ENCODE measurements around the gene MTF2. TPM values are rescaled to one million over a fixed set of nuclear protein-coding genes. Genes with fewer than 3 reads are reported as not detected.
A peak's percentile ranks its signal among the peaks of the same experiment; 100 is the strongest.

Gene MTF2
- total and polyA plus RNA-seq, 9 of the 15 experiments (the other 6 are each of a cell fraction or from before 2014, with no cell fraction given), result 29.3 to 124 (median 57.7) TPM

DNA sequence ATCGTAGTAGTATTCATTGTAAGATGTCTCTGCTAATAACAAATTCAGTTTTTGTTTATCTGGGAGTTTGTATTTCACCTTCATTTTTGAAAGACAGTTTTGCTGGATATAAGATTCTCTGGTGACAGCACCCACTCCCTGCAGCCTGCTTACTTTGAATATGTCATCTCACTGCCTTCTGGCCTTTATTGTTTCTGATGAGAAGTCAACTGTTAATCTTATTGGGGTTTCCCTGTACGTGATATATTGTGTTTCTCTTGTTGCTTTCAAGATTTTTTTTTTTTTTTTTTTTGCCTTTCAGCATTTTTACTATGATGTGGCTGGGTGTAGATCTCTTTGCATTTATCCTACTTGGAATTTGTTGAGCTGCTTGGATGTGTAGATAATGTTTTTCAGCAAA lies 29.3 kb downstream of the MTF2 start:
- intact Hi-C loops (cut with micrococcal nuclease), result no loop called here
- Histone ChIP-seq H3K4me3 (no peak overlapping the region), H3K9me3 (replicated peaks; ENCODE audit: control insufficient read depth, insufficient read depth, low read depth, low read length) (peaks cover 6% of the 10 kb centered on the region), H3K79me2 (ENCODE audit: control insufficient read depth, insufficient read depth, low read length) (peaks cover 94% of the 10 kb centered on the region), H3K36me3 (ENCODE audit: control insufficient read depth, insufficient read depth, low read length) (peaks cover 53% of the 10 kb centered on the region), H4K20me1 (replicated peaks; ENCODE audit: control insufficient read depth, insufficient read depth, low read length) (no peaks in the 10 kb centered on the region), H3K9me1 (ENCODE audit: control insufficient read depth, insufficient read depth, low read length) (no peaks in the 10 kb centered on the region), H2AFZ (ENCODE audit: low read depth, low read length) (no peak overlapping the region), H3K9ac (ENCODE audit: insufficient read depth in 1 of 2, low read depth in 2 of 2, low read length in 2 of 2) (no peak overlapping the region), H3K4me1 (replicated peaks in 1 of 2; ENCODE audit: control insufficient read depth in 2 of 2, insufficient read depth in 2 of 2, low read length in 2 of 2) (0 out of 5 replicates have a peak, but pooled peaks cover 0 to 5% of the 10 kb centered on the region in 2 experiments), H3K4me2 (ENCODE audit: insufficient read depth, low read length) (no peak overlapping the region), H3K27me3 (ENCODE audit: control insufficient read depth in 2 of 2, insufficient read depth in 2 of 2, low read length in 2 of 2) (no peaks in the 10 kb centered on the region), H3K27ac (ENCODE audit: extremely low read depth, low read depth, low read length) (no peak overlapping the region)
- ChIA-PET CTCF (ENCODE audit: low intra/inter-chr PET ratio) (no interaction called here), POLR2A (no interaction called here)
- TF ChIP-seq ZNF134 (CRISPR knock-in tag; conservative IDR thresholded peaks at IDR 0.05) (no peak), TRIM28 (IDR thresholded peaks at IDR 0.05) (peak; percentile 87), ZNF444 (CRISPR knock-in tag; IDR thresholded peaks at IDR 0.05) (no peak), ZNF384 (IDR thresholded peaks at IDR 0.05; ENCODE audit: low read depth, low read length) (0 out of 2 replicates have a peak, but pooled peaks have one; percentile 14), ZNF316 (IDR thresholded peaks at IDR 0.05) (peak; percentile 81), KLF10 (CRISPR knock-in tag; IDR thresholded peaks at IDR 0.05) (no peak), CAMTA2 (CRISPR knock-in tag; conservative IDR thresholded peaks at IDR 0.05) (no peak), TRIM24 (IDR thresholded peaks at IDR 0.05) (peak; percentile 9 to 44; a peak in 1 of 4 replicates), ZNF445 (CRISPR knock-in tag; IDR thresholded peaks at IDR 0.05; ENCODE audit: low read depth) (peak; percentile 94), ZNF232 (CRISPR knock-in tag; IDR thresholded peaks at IDR 0.05) (no peak), MAFF (IDR thresholded peaks at IDR 0.05; ENCODE audit: low read length) (peak; percentile 4; the same call in 1 of the 2 replicates), C11orf30 (IDR thresholded peaks at IDR 0.05; ENCODE audit: low read depth) (peak; percentile 71), CBX3 (IDR thresholded peaks at IDR 0.05; ENCODE audit: borderline replicate concordance in 1 of 2, low read length in 2 of 2) (peak in 1 of 2 experiments; percentile 88; a peak in 2 of 3 replicates), ZFP1 (CRISPR knock-in tag; IDR thresholded peaks at IDR 0.05) (peak; percentile 92), ASH1L (IDR thresholded peaks at IDR 0.05; ENCODE audit: borderline replicate concordance, low read depth, partially characterized antibody) (no peak), CBX5 (IDR thresholded peaks at IDR 0.05; ENCODE audit: borderline replicate concordance, low read depth) (peak; percentile 60; the same call in 1 of the 2 replicates), MAFG (tag; conservative IDR thresholded peaks at IDR 0.05) (peak; percentile 47), ZNF766 (CRISPR knock-in tag; conservative IDR thresholded peaks at IDR 0.05) (0 out of 2 replicates have a peak, but pooled peaks have one; percentile 16)
- TF ChIP-seq, protein P1, sequence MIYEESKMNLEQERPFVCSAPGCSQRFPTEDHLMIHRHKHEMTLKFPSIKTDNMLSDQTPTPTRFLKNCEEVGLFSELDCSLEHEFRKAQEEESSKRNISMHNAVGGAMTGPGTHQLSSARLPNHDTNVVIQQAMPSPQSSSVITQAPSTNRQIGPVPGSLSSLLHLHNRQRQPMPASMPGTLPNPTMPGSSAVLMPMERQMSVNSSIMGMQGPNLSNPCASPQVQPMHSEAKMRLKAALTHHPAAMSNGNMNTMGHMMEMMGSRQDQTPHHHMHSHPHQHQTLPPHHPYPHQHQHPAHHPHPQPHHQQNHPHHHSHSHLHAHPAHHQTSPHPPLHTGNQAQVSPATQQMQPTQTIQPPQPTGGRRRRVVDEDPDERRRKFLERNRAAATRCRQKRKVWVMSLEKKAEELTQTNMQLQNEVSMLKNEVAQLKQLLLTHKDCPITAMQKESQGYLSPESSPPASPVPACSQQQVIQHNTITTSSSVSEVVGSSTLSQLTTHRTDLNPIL (CRISPR knock-in tag; IDR thresholded peaks at IDR 0.05), result no peak
- TF ChIP-seq, protein P2, sequence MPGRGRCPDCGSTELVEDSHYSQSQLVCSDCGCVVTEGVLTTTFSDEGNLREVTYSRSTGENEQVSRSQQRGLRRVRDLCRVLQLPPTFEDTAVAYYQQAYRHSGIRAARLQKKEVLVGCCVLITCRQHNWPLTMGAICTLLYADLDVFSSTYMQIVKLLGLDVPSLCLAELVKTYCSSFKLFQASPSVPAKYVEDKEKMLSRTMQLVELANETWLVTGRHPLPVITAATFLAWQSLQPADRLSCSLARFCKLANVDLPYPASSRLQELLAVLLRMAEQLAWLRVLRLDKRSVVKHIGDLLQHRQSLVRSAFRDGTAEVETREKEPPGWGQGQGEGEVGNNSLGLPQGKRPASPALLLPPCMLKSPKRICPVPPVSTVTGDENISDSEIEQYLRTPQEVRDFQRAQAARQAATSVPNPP (IDR thresholded peaks at IDR 0.05; ENCODE audit: borderline replicate concordance, insufficient read depth, insufficient read length), result no peak
- no peak for DNase-seq (ENCODE audit: extremely low read depth in 1 of 4, low spot score in 3 of 4)
- no TSS peak for BruUV-seq (replicated peaks)
- 76% methylated on average over 2 of the region's 2 CpGs for WGBS (ENCODE audit: insufficient coverage, low coverage, missing lambda C conversion rate)
- ATAC-seq, result 0 out of 3 replicates have a peak, but pooled peaks have one; percentile 33
- peak; percentile 46 for FAIRE-seq
- in situ Hi-C loops (cut with MboI), result no loop called here

Measured in K562 (cell line).